Tibial nerve (tissue), 3 donors: ENCODE results near the gene MGMT.

Experiments
- CTCF ChIP-seq, 5 experiments: fragments of 200-600 bp in 3 of 5; fragments of 450-650 bp in 2 of 5; sonication (generic) in 3 of 5; IDR thresholded peaks; one replicate each; pipeline ENCODE4 v1.5.1; 2016 to 2019; ENCODE audit warnings: antibody characterized with exemption in 5 of 5, mild to moderate bottlenecking in 3 of 5, moderate library complexity in 2 of 5
- POLR2A ChIP-seq, 2 donors: fragments of 450-650 bp; IDR thresholded peaks; one replicate each; pipeline ENCODE4 v1.6.1; 2017; ENCODE audit warnings: antibody characterized with exemption in 2 of 2, mild to moderate bottlenecking in 2 of 2, moderate library complexity in 2 of 2

DNA sequence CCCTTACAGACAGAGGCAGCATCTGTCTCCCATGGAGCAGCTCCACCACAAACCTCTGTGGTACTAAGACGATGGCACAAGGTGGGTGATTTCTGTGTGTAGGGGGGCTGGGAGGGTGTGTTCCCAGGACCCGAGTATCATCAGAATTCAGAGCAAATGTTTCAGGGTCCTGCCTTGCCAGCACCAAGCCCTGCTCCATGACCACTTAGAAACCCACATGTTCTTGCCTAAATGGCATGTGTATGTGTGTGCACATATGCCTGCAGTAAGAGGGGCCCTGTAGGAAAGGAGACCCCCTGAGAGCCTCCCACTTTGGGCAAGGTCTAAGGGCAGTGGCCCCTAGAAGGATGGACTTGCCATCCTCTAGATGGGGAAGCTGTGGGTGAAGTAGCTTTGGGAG, 17.1 kb upstream of the MGMT start:
- no peak for TF ChIP-seq CTCF (IDR thresholded peaks at IDR 0.05)
- TF ChIP-seq POLR2A (IDR thresholded peaks at IDR 0.05), result no peak
